Mesendoderm (in vitro differentiated cells): ENCODE data around the gene MZB1.
A peak's percentile ranks its signal among the peaks of the same experiment; 100 is the strongest.

Experiments
- DNase-seq: peaks from one replicate; pipeline ENCODE4 v3.0.0; 2013
- H2AK5ac ChIP-seq: 2 replicates; pipeline ENCODE4 v1.6.1; 2013; ENCODE audit warnings: low read length, inconsistent platforms
- H2BK120ac ChIP-seq: 2 replicates; pipeline ENCODE4 v1.6.1; 2013; ENCODE audit warnings: low read depth, mild to moderate bottlenecking, low read length, moderate library complexity, mixed read lengths
- H2BK15ac ChIP-seq: replicated peaks from 2 replicates; pipeline ENCODE4 v1.6.1; 2013; ENCODE audit warnings: low read depth, mild to moderate bottlenecking, moderate library complexity
- H2BK5ac ChIP-seq: 2 replicates; pipeline ENCODE4 v1.6.1; 2013; ENCODE audit warnings: low read length, inconsistent platforms
- H3K18ac ChIP-seq: 2 replicates; pipeline ENCODE4 v1.6.1; 2013; ENCODE audit warnings: mild to moderate bottlenecking, low read length, mixed read lengths
- H3K23ac ChIP-seq: one replicate; pipeline ENCODE4 v1.6.1; 2013; ENCODE audit warnings: low read length
- H3K27ac ChIP-seq: 2 replicates; pipeline ENCODE4 v1.5.1; 2013; ENCODE audit warnings: low read depth, mild to moderate bottlenecking, inconsistent platforms, low read length, moderate library complexity
- H3K27me3 ChIP-seq: 2 replicates; pipeline ENCODE4 v1.6.1; 2013; ENCODE audit warnings: low read length, control low read depth, mild to moderate bottlenecking, inconsistent platforms; ENCODE audit not compliant: insufficient read depth, poor library complexity
- H3K36me3 ChIP-seq: 2 replicates; pipeline ENCODE4 v1.6.1; 2013; ENCODE audit warnings: low read length, inconsistent platforms; ENCODE audit not compliant: control insufficient read depth, insufficient read depth
- H3K4ac ChIP-seq: one replicate; pipeline ENCODE4 v1.6.1; 2013; ENCODE audit warnings: low read depth, mild to moderate bottlenecking, low read length, moderate library complexity
- H3K4me1 ChIP-seq: 2 replicates; pipeline ENCODE4 v1.6.1; 2013; ENCODE audit warnings: low read depth, low read length, inconsistent platforms; ENCODE audit not compliant: control insufficient read depth
- H3K4me2 ChIP-seq: 2 replicates; pipeline ENCODE4 v1.6.1; 2013; ENCODE audit warnings: low read length
- H3K4me3 ChIP-seq: 2 replicates; pipeline ENCODE4 v1.5.1; 2013; ENCODE audit warnings: mild to moderate bottlenecking, low read length
- H3K56ac ChIP-seq: one replicate; pipeline ENCODE4 v1.6.1; 2013; ENCODE audit warnings: low read length
- H3K79me1 ChIP-seq: 2 replicates; pipeline ENCODE4 v1.6.1; 2013; ENCODE audit warnings: low read length, inconsistent platforms
- H3K79me2 ChIP-seq: 2 replicates; pipeline ENCODE4 v1.6.1; 2013; ENCODE audit warnings: mild to moderate bottlenecking, low read length; ENCODE audit not compliant: control insufficient read depth, insufficient read depth
- H3K9ac ChIP-seq: 2 replicates; pipeline ENCODE4 v1.6.1; 2013; ENCODE audit warnings: low read length, inconsistent platforms
- H4K5ac ChIP-seq: one replicate; pipeline ENCODE4 v1.6.1; 2013; ENCODE audit warnings: low read length
- H4K8ac ChIP-seq: one replicate; pipeline ENCODE4 v1.6.1; 2013; ENCODE audit warnings: low read depth, mild to moderate bottlenecking, control low read depth, low read length, moderate library complexity
- WGBS: extraction: QIAGEN DNeasy Blood & Tissue Kit; methylation state at CpG from one replicate; pipeline ENCODE4 v1.1.7; 2013; ENCODE audit warnings: low lambda C conversion rate, missing lambda C conversion rate; ENCODE audit not compliant: insufficient coverage; ENCODE audit errors: extremely low coverage; 5-methylcytosine and 5-hydroxymethylcytosine counted together

The MZB1 gene

DNA sequence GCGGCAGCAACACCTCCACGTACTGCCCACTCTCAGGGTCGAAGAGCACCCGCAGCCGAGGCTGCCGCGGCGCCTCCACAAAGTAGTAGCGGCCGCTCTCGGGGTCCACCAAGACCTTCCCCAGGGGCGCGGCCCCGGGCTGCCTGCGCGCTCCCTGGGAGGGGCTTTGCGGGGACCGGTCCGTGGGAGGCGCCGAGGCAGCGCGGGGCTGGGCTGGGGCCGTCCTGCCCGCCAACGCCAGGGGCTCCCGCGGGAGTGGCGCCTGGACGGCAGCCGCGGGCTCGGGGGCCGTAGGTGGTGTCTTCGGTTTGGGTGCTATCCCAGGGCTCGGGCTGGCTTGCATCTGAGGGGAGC lies 2.6 kb upstream of the MZB1 start:
- H2BK120ac ChIP-seq: no peak overlapping the region
- H3K79me2 ChIP-seq: no peaks in the 10 kb centered on the region
- no CpG with 5 or more reads among the region's 36 CpGs for WGBS
- H3K27ac ChIP-seq: no peak overlapping the region
- peak overlapping the region; percentile 70 for H3K56ac ChIP-seq
- H4K8ac ChIP-seq: no peak overlapping the region
- H3K4me3 ChIP-seq: no peak overlapping the region
- H2AK5ac ChIP-seq: no peak overlapping the region
- peak overlapping the region; percentile 46 for H3K4ac ChIP-seq
- no peak overlapping the region for H2BK15ac ChIP-seq
- DNase-seq: no peak
- H4K5ac ChIP-seq: no peak overlapping the region
- H3K36me3 ChIP-seq: no peaks in the 10 kb centered on the region
- peak overlapping the region; percentile 48 for H3K4me2 ChIP-seq
- H3K79me1 ChIP-seq: no peaks in the 10 kb centered on the region
- H3K4me1 ChIP-seq: peaks cover 8% of the 10 kb centered on the region
- H3K9ac ChIP-seq: peak overlapping the region; percentile 60
- H3K27me3 ChIP-seq: peaks cover 3% of the 10 kb centered on the region
- H3K18ac ChIP-seq: no peak overlapping the region
- H3K23ac ChIP-seq: no peak overlapping the region
- no peak overlapping the region for H2BK5ac ChIP-seq

DNA sequence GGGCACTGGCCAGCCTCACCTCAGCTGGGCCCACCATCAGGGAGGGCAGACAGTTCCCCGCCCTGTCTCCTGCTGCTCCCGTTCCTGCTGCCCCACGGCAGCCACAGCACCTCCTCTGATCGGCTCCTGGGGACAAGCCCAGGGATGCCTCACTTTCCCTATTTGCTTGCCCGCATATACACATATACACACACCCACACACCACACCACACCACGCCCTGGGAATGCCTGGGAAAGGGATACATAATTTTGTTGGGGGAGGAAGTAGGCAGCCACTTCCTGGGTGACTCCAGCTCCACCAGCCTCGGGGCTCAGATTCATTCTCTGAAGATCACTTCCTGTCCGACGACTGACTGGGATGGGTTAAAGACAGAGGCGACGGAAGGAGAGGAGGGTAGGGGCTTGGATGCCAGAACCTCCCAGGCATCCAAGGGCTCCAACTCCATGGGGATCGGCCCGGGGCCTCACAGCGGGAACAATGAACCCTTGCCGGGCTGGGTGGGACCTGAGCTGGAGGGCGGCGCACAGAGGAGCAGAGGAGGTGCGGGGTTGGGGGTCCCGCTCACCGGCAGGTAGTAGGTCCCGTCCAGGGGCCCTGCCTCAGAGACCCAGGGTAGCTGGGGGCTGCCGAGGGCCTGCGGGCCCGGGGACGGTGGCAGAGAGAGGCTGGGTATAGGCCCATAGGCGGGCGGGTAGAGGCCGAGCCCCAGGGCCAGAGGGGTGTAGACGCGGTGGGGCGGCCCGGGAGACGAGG lies 2.0 kb upstream of the MZB1 start:
- H2BK15ac ChIP-seq: no peak overlapping the region
- no peak overlapping the region for H3K18ac ChIP-seq
- no peak overlapping the region for H3K27ac ChIP-seq
- no peak overlapping the region for H3K23ac ChIP-seq
- H3K36me3 ChIP-seq: no peaks in the 10 kb centered on the region
- peak overlapping the region; percentile 60 for H3K9ac ChIP-seq
- H3K4ac ChIP-seq: no peak overlapping the region
- H2BK5ac ChIP-seq: no peak overlapping the region
- no peaks in the 10 kb centered on the region for H3K79me1 ChIP-seq
- peak overlapping the region; percentile 48 for H3K4me2 ChIP-seq
- no peak overlapping the region for H2BK120ac ChIP-seq
- H3K27me3 ChIP-seq: peaks cover 3% of the 10 kb centered on the region
- no peak overlapping the region for H4K5ac ChIP-seq
- no peaks in the 10 kb centered on the region for H3K79me2 ChIP-seq
- peak overlapping the region; percentile 70 for H3K56ac ChIP-seq
- no peak for DNase-seq
- WGBS: no CpG with 5 or more reads among the region's 33 CpGs
- no peak overlapping the region for H2AK5ac ChIP-seq
- H3K4me3 ChIP-seq: no peak overlapping the region
- H3K4me1 ChIP-seq: peaks cover 6% of the 10 kb centered on the region
- H4K8ac ChIP-seq: no peak overlapping the region

DNA sequence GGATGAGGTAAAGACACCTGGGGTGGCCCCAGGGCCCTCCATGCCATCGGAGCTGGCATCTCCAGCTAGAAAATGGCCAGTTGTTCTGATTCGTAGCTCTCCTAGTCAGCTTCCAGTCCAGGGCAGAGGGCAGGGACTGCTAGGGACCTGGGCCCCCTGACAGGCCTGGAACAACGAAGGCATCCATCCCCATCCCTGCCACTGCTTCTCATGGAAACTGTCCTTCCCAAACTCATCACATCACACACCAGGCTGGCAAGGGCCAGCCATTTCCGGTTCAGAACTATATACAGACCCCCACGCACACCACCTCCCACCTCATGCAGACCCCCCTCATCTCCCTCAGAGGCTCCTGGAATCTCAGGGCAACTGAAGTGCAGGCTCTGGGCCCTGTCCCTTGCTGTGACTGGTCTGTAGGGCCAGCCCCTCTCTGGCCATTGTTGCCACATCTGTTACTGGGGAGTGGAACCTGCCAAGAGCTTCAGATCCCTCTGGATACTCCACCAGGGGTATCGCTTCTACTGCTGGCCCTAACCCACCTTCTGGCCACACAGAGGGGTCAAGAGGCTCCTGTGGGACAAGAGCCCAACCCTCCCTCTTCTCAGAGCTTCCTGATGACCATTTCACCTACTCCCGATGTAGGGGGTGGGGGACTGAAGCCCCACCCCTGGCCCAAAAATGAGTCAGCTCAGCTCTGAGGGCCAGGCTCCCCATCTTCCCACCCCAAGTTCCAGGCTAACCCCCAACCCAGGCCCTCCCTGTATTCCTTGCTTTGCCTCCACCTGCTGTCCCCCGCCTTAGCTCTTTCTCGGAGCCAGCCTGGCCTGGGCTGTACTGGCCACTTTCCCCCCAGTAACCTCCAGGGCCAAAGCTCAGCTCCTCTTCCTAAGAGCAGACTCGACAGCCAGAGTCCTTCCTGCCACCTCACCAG lies 1.2 kb upstream of the MZB1 start:
- no peak overlapping the region for H2BK15ac ChIP-seq
- H4K5ac ChIP-seq: no peak overlapping the region
- H3K27ac ChIP-seq: no peak overlapping the region
- H3K27me3 ChIP-seq: peaks cover 3% of the 10 kb centered on the region
- no peak overlapping the region for H3K18ac ChIP-seq
- no peaks in the 10 kb centered on the region for H3K79me1 ChIP-seq
- H2BK5ac ChIP-seq: no peak overlapping the region
- H3K36me3 ChIP-seq: no peaks in the 10 kb centered on the region
- H3K79me2 ChIP-seq: no peaks in the 10 kb centered on the region
- WGBS: no CpG with 5 or more reads among the region's 10 CpGs
- no peak overlapping the region for H4K8ac ChIP-seq
- no peak overlapping the region for H2AK5ac ChIP-seq
- peak overlapping the region; percentile 19 for H3K56ac ChIP-seq
- peaks cover 4% of the 10 kb centered on the region for H3K4me1 ChIP-seq
- H3K4me3 ChIP-seq: no peak overlapping the region
- H2BK120ac ChIP-seq: no peak overlapping the region
- H3K4ac ChIP-seq: no peak overlapping the region
- H3K23ac ChIP-seq: no peak overlapping the region
- DNase-seq: no peak
- H3K9ac ChIP-seq: no peak overlapping the region
- no peak overlapping the region for H3K4me2 ChIP-seq

DNA sequence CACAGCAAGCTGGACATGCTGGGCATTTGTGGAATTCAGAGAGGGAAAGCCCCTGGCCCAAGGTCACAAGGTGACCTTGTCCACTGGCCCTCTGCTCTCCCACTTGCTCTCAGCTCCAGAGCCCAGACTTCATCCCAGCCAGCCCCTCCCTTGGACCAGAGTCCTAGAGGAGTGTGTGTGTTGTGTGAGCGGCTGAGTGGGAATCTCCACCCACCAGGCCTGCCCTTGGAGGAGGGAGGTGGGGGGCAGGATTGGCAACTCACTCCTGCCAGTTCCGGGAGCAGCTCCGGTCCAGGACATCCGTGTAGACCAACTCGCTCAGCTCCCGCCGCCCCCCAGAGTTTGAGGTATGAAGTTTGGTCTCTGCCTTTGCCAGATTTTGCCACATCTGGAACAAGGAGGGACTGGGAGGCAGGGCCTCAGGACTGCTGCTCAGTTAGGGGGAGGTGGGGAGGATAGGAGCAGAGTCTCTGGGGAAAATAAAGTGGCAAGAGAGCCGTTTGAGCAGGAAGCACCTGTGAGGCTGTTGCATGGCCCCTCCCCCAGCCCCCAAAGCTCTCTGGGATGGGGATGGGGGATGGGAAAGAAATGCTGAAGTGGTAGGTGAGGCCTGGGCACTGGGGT lies 1.4 kb downstream of the MZB1 start:
- no CpG with 5 or more reads among the region's 8 CpGs for WGBS
- Histone ChIP-seq H3K4me2 (no peak overlapping the region), H3K56ac (no peak overlapping the region), H3K79me1 (no peaks in the 10 kb centered on the region), H4K5ac (no peak overlapping the region), H2BK5ac (no peak overlapping the region), H2BK15ac (no peak overlapping the region), H2BK120ac (no peak overlapping the region), H3K18ac (no peak overlapping the region), H3K9ac (no peak overlapping the region), H3K36me3 (no peaks in the 10 kb centered on the region), H3K4me3 (no peak overlapping the region), H3K27me3 (no peaks in the 10 kb centered on the region), H4K8ac (no peak overlapping the region), H3K4ac (no peak overlapping the region), H3K23ac (no peak overlapping the region), H2AK5ac (no peak overlapping the region), H3K27ac (no peak overlapping the region), H3K4me1 (no peaks in the 10 kb centered on the region), H3K79me2 (no peaks in the 10 kb centered on the region)
- peak; percentile 28 for DNase-seq

DNA sequence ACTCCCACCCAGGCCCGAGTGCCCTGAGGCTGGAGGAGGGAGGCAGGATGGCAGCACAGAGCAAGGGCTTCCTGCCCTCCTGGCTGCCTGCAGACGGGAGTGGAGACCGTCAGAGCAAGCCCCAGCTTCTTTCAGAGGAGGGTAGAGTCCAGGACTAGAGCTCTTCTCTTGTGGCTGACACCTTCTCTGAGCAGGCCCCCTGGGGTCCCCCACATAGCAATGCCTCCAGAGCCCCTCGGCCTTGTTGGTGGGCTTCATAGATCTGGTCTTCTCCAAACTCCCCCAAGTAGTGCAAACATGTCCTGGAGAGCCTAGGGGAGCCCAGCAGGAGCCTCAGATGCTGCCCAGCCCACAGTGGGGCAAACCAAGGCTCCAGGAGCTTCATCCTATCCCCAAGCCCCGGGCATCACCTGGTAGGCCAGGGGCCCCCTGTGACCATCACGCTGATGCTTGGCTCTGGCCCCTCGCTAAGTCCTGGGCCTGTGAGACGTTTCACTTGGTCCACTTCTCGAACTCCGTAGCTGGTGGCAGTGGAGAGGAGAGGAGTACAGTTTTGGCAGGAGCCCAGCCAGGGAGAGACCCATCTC lies 2.0 kb downstream of the MZB1 start:
- H2BK15ac ChIP-seq: no peak overlapping the region
- no peak overlapping the region for H3K4me3 ChIP-seq
- no peak overlapping the region for H2BK120ac ChIP-seq
- no peak overlapping the region for H3K4ac ChIP-seq
- no peak overlapping the region for H3K9ac ChIP-seq
- no peaks in the 10 kb centered on the region for H3K36me3 ChIP-seq
- WGBS: no CpG with 5 or more reads among the region's 10 CpGs
- H3K27me3 ChIP-seq: no peaks in the 10 kb centered on the region
- peaks cover 2% of the 10 kb centered on the region for H3K4me1 ChIP-seq
- no peak overlapping the region for H4K5ac ChIP-seq
- H4K8ac ChIP-seq: no peak overlapping the region
- no peak overlapping the region for H3K56ac ChIP-seq
- H2AK5ac ChIP-seq: no peak overlapping the region
- H3K23ac ChIP-seq: no peak overlapping the region
- H3K79me2 ChIP-seq: no peaks in the 10 kb centered on the region
- H3K79me1 ChIP-seq: no peaks in the 10 kb centered on the region
- no peak overlapping the region for H3K27ac ChIP-seq
- no peak for DNase-seq
- no peak overlapping the region for H2BK5ac ChIP-seq
- H3K4me2 ChIP-seq: no peak overlapping the region
- no peak overlapping the region for H3K18ac ChIP-seq
